Measurements from ENCODE around the gene DNAJC6. TPM values are rescaled to one million over a fixed set of nuclear protein-coding genes. Genes with fewer than 3 reads are reported as not detected.
A peak's percentile ranks its signal among the peaks of the same experiment; 100 is the strongest.

Gene DNAJC6
- total and polyA plus RNA-seq, 12 donors, result 0.88 to 10.5 (median 5.2) TPM

GRCh38 chr1:65432918-65433317 lies 123.6 kb downstream of the DNAJC6 start:
- WGBS, 2 donors, result 73 to 75% methylated on average over 8 of the region's 8 CpGs
- Histone ChIP-seq H3K4me3 (no peak overlapping the region), H3K27ac (no peak overlapping the region), H3K9me3 (no peaks in the 10 kb centered on the region), H3K27me3 (no peaks in the 10 kb centered on the region), H3K4me1 (peaks cover 0 to 43% (median 17%) of the 10 kb centered on the region in 9 donors), H3K36me3 (peaks cover 0 to 74% (median 10%) of the 10 kb centered on the region in 9 donors)
- intact Hi-C loops (cut with DNase I), result loop anchor here in 5 of 10 donors (5.0 to 10.0 kb wide), 5 partner anchors 94 to 254 kb away; no protein-coding TSS in a partner anchor
- no peak for ATAC-seq
- no peak for DNase-seq
- TF ChIP-seq, protein P1, sequence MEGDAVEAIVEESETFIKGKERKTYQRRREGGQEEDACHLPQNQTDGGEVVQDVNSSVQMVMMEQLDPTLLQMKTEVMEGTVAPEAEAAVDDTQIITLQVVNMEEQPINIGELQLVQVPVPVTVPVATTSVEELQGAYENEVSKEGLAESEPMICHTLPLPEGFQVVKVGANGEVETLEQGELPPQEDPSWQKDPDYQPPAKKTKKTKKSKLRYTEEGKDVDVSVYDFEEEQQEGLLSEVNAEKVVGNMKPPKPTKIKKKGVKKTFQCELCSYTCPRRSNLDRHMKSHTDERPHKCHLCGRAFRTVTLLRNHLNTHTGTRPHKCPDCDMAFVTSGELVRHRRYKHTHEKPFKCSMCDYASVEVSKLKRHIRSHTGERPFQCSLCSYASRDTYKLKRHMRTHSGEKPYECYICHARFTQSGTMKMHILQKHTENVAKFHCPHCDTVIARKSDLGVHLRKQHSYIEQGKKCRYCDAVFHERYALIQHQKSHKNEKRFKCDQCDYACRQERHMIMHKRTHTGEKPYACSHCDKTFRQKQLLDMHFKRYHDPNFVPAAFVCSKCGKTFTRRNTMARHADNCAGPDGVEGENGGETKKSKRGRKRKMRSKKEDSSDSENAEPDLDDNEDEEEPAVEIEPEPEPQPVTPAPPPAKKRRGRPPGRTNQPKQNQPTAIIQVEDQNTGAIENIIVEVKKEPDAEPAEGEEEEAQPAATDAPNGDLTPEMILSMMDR (IDR thresholded peaks at IDR 0.05), result no peak

GRCh38 chr1:65434255-65434654 lies 124.9 kb downstream of the DNAJC6 start:
- TF ChIP-seq, protein P1 (IDR thresholded peaks at IDR 0.05), result peak in 2 of 9 donors; percentile 20 to 27
- H3K27ac ChIP-seq, result no peak overlapping the region
- H3K27me3 ChIP-seq, result no peaks in the 10 kb centered on the region
- H3K36me3 ChIP-seq, result peaks cover 0 to 63% (median 10%) of the 10 kb centered on the region in 9 donors
- WGBS, 2 donors, result 91 to 97% methylated on average over 1 of the region's 1 CpG
- DNase-seq, result no peak
- no peak overlapping the region for H3K4me3 ChIP-seq
- no peak for ATAC-seq
- H3K4me1 ChIP-seq, result peaks cover 0 to 38% (median 17%) of the 10 kb centered on the region in 9 donors
- H3K9me3 ChIP-seq, result no peaks in the 10 kb centered on the region
- intact Hi-C loops (cut with DNase I), result loop anchor here in 5 of 10 donors (5.0 to 10.0 kb wide), 5 partner anchors 93 to 253 kb away; no protein-coding TSS in a partner anchor

- H3K4me3 ChIP-seq, result no peak overlapping the region
- no peaks in the 10 kb centered on the region for H3K9me3 ChIP-seq
- no peaks in the 10 kb centered on the region for H3K27me3 ChIP-seq
- DNase-seq, result no peak
- intact Hi-C loops (cut with DNase I), result loop anchor here in 6 of 10 donors (5.0 to 10.0 kb wide), 5 partner anchors 93 to 253 kb away; no protein-coding TSS in a partner anchor
- H3K36me3 ChIP-seq, result peaks cover 0 to 59% (median 10%) of the 10 kb centered on the region in 9 donors
- no peak overlapping the region for H3K27ac ChIP-seq
- WGBS, 2 donors, result 73 to 75% methylated on average over 3 of the region's 3 CpGs
- TF ChIP-seq, protein P1 (IDR thresholded peaks at IDR 0.05), result no peak
- ATAC-seq, result no peak
- peaks cover 0 to 33% (median 17%) of the 10 kb centered on the region in 9 donors for H3K4me1 ChIP-seq
Measured at GRCh38 chr1:65434760-65435159, 125.4 kb downstream of the DNAJC6 start.

DNA sequence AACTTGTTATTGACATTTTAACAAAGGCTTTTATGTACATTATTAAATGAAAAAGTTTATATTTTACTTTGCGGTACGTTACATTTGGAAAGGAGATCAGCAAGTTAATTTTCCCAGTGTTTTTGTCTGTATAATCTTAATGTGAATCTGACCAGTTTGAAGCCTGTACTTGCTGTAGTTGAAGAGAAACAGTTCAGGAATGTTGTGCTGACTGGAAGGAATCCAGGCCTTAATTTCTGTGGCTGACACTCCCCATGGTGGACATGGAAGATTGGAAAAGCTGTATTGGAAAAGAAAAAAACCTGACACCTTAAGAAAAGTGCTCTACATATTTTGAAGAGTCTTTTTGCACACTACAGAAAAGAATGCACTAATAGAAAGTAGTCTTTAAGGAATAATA lies 126.6 kb downstream of the DNAJC6 start:
- ATAC-seq, result no peak
- peaks cover 0 to 22% (median 6%) of the 10 kb centered on the region in 9 donors for H3K4me1 ChIP-seq
- peak overlapping the region in 1 of 10 donors; percentile 28 for H3K27ac ChIP-seq
- TF ChIP-seq, protein P1 (IDR thresholded peaks at IDR 0.05), result no peak
- 68 to 77% methylated on average over 2 of the region's 2 CpGs for WGBS, 2 donors
- DNase-seq, result no peak
- H3K36me3 ChIP-seq, result peaks cover 0 to 46% (median 10%) of the 10 kb centered on the region in 9 donors
- H3K27me3 ChIP-seq, result no peaks in the 10 kb centered on the region
- H3K9me3 ChIP-seq, result no peaks in the 10 kb centered on the region
- no peak overlapping the region for H3K4me3 ChIP-seq
- intact Hi-C loops (cut with DNase I), result loop anchor here in 3 of 10 donors (5.0 to 10.0 kb wide), 3 partner anchors 149 to 251 kb away; no protein-coding TSS in a partner anchor

All from heart right ventricle (tissue), 16 donors.